ENCODE results near the gene SP5. TPM values are rescaled to one million over a fixed set of nuclear protein-coding genes. Genes with fewer than 3 reads are reported as not detected.

SP5 gene
- total RNA-seq (under 1 TPM in 8 of 10 donors, not detected in 2; 0.15 to 0.97 (median 0.45) TPM), polyA plus RNA-seq (under 1 TPM in 1 of 2 donors, not detected in 1; 0.12 TPM)
- long read RNA-seq, donor 1, partial matches to known transcripts: 0 of 1 reads
- long read RNA-seq, donor 1, other reads (novel, unspliced or antisense): 1 of 1 reads
- long read RNA-seq, donor 2, partial matches to known transcripts: 0 of 2 reads
- long read RNA-seq, donor 2, other reads (novel, unspliced or antisense): 1 of 2 reads
- long read RNA-seq, donor 3, partial matches to known transcripts: 0 of 2 reads
- long read RNA-seq, donor 3, other reads (novel, unspliced or antisense): 2 of 2 reads

DNA sequence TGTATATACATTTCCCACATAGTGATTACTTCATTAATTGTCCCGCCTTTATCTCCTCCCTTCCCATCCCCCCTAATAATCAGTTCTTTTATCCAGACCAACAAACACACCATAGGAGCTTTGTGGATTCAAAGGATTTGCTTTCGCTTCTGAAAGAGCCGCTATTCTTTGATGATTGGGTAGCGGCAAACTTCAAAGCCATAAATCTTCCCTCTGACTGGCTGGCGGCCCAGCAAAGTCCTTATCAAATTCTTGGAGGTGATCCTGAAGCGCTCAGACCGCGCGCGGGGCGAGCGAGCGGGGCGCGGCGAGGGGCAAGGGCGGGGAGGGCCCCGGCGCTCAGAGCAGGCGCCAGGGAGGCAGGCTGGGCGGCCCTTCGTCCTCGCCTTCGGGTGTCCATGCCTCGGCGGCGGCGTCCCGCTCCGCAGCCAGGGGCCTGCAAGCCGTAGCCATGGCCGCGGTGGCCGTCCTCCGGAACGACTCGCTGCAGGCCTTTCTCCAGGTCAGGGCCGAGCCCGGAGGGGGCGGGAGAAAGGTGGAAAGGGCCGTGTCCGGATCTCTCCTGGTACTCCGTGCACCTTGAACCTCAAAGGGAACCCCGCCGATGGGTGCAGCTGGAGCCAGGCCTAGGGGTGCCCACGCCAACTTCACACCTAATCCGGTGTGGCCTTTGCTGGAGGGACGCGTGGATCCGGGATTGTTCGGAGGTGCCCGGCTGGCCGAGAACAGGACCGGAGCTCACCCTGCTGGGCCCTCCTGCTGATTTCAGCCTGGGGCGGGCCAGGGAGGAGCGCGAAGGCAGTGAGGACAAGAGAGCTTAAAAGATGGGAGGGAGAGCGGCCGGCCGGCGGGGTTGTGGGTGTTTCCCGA is at the start of gene SP5:
TSS of gene SP5 (plus strand) at position 276 of the 870 bp plus-strand sequence. CDS start at position 452, 176 bp downstream.
- DNase-seq (peak; percentile 25 to 31), ATAC-seq (peak; percentile 44 to 67 (median 58))
- H3K27ac ChIP-seq: peak within 1 kb of the TSS in 6 of 10 donors; percentile 21 to 65 (median 52)
- no peaks in the 10 kb centered on the region for H3K36me3 ChIP-seq
- TF ChIP-seq, protein P1, sequence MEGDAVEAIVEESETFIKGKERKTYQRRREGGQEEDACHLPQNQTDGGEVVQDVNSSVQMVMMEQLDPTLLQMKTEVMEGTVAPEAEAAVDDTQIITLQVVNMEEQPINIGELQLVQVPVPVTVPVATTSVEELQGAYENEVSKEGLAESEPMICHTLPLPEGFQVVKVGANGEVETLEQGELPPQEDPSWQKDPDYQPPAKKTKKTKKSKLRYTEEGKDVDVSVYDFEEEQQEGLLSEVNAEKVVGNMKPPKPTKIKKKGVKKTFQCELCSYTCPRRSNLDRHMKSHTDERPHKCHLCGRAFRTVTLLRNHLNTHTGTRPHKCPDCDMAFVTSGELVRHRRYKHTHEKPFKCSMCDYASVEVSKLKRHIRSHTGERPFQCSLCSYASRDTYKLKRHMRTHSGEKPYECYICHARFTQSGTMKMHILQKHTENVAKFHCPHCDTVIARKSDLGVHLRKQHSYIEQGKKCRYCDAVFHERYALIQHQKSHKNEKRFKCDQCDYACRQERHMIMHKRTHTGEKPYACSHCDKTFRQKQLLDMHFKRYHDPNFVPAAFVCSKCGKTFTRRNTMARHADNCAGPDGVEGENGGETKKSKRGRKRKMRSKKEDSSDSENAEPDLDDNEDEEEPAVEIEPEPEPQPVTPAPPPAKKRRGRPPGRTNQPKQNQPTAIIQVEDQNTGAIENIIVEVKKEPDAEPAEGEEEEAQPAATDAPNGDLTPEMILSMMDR (IDR thresholded peaks at IDR 0.05): no peak
- H3K4me3 ChIP-seq: peak within 1 kb of the TSS; percentile 27 to 63 (median 56)
- intact Hi-C loops (cut with DNase I): loop anchor here in 6 of 10 donors (10.0 kb wide), 5 partner anchors 100 to 310 kb away; partner anchors contain the start of gene GAD1 (in 1 of the 6)
- H3K27me3 ChIP-seq: peaks cover 41 to 100% (median 99%) of the 10 kb centered on the region in 7 donors
- 1% methylated on average over 62 of the region's 62 CpGs for whole genome bisulfite sequencing, 2 donors
- no peaks in the 10 kb centered on the region for H3K9me3 ChIP-seq
- H3K4me1 ChIP-seq: peaks cover 12 to 50% (median 36%) of the 10 kb centered on the region in 9 donors

DNA sequence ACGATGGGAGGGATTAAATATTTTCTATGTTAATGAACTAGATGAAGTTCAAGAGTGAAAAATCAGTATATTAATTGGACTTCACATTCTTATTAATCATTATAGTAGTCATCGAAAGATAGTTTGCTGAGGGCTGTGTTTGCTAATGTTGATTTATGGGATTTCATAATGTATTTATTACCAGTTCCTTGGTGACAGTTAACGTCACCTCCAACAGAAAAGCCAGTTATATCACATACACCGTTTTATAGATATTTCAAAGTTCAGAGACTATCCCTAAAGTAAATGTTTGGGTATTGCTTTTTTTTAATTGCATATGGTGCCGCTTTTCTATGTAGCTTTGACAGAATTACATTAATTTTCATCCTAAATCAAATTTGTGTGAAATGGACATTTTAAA is 49.4 kb upstream of the SP5 start:
- intact Hi-C loops (cut with DNase I): no loop called here
- no peak overlapping the region for H3K4me3 ChIP-seq
- WGBS, 2 donors: 75 to 94% methylated on average over 5 of the region's 5 CpGs

DNA sequence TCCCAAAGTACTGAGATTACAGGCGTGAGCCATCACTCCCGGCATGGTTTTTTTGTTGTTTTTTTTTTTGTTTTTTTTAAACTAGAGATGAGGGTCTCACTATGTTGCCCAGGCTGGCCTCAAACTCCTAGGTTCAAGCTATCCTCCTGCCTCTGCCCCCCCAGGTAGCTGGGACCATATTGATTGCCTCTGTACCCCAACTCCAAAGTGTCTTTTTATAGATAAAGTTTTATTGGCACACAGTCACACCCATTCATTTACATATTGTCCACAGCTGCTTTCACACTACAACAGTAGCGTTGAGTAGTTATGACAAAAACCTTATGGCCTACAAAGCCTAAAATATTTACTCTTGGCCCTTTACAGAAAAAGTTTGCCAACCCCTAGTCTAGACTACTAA is 45.2 kb upstream of the SP5 start:
- intact Hi-C loops (cut with DNase I): no loop called here
- H3K27ac ChIP-seq: no peak overlapping the region
- no peak overlapping the region for H3K4me3 ChIP-seq
- peaks cover 0 to 11% (median 0%) of the 10 kb centered on the region in 7 donors for H3K27me3 ChIP-seq
- DNase-seq (no peak), ATAC-seq (no peak)
- no peaks in the 10 kb centered on the region for H3K4me1 ChIP-seq
- TF ChIP-seq, protein P1 (IDR thresholded peaks at IDR 0.05): no peak
- 90 to 91% methylated on average over 3 of the region's 3 CpGs for WGBS, 2 donors
- H3K36me3 ChIP-seq: no peaks in the 10 kb centered on the region
- no peaks in the 10 kb centered on the region for H3K9me3 ChIP-seq

More for the DNA sequence above, 49.4 kb upstream of the SP5 start:
- no peak for DNase-seq
- H3K4me1 ChIP-seq: no peaks in the 10 kb centered on the region
- TF ChIP-seq, protein P1 (IDR thresholded peaks at IDR 0.05): no peak
- ATAC-seq: no peak
- H3K9me3 ChIP-seq: no peaks in the 10 kb centered on the region
- H3K27ac ChIP-seq: no peak overlapping the region
- H3K36me3 ChIP-seq: no peaks in the 10 kb centered on the region
- H3K27me3 ChIP-seq: peaks cover 0 to 10% (median 0%) of the 10 kb centered on the region in 7 donors

DNA sequence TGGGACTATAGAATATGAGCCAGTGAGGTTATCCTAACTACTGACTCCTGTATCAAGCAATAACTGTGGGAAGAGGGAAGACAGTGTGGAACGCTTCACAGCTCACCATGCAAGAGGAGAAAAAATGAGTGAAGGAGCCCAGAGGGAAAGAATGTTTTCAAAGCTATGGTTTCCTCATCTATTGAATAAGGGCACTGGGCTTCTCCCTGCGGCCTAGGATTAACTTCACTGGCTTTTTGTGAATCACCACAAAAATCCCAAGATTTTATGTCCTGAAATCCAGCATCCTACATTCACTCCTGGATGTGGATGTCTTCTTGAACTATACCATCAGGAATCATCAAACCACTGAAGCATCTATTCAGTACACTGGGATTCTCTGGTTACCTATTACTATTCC is 44.5 kb upstream of the SP5 start:
- TF ChIP-seq, protein P1 (IDR thresholded peaks at IDR 0.05): no peak
- intact Hi-C loops (cut with DNase I): no loop called here
- Histone ChIP-seq H3K27me3 (peaks cover 0 to 11% (median 0%) of the 10 kb centered on the region in 7 donors), H3K4me3 (no peak overlapping the region), H3K36me3 (no peaks in the 10 kb centered on the region), H3K9me3 (no peaks in the 10 kb centered on the region), H3K4me1 (no peaks in the 10 kb centered on the region), H3K27ac (no peak overlapping the region)
- DNase-seq (no peak), ATAC-seq (no peak)
- WGBS, 2 donors: 87 to 92% methylated on average over 2 of the region's 2 CpGs
